NCI-H1694 treated with DMSO at 0.1 percent for 48 hours (cell line): ENCODE data around the gene COL23A1.
"Not testable (repeated sequence)": the region's sequence is repeated elsewhere in the genome, so short reads cannot be mapped to it uniquely, and the experiment has no call there.

ENCODE experiments used
- DNase-seq: peaks from one replicate; lab custom pipeline; 2025; lab: John Stamatoyannopoulos, UW

The COL23A1 gene

GRCh38 chr5:178504340-178504960, 85.7 kb downstream of the COL23A1 start:
- DNase-seq = no peak

GRCh38 chr5:178502401-178503100, 87.6 kb downstream of the COL23A1 start:
- no peak for DNase-seq

- DNase-seq = no peak
These were observed 90.8 kb downstream of the COL23A1 start for GRCh38 chr5:178499352-178499751.

GRCh38 chr5:178496642-178497041, 93.6 kb downstream of the COL23A1 start:
- no peak for DNase-seq

GRCh38 chr5:178496214-178496613, 94.0 kb downstream of the COL23A1 start:
- DNase-seq = no peak

GRCh38 chr5:178495706-178496105, 94.5 kb downstream of the COL23A1 start:
- no peak for DNase-seq

- DNase-seq = no peak
These were observed 97.9 kb downstream of the COL23A1 start for GRCh38 chr5:178492278-178492677.

- no peak for DNase-seq
These were observed 99.1 kb downstream of the COL23A1 start for GRCh38 chr5:178490935-178491652.

- no peak for DNase-seq
These were observed 100.8 kb downstream of the COL23A1 start for GRCh38 chr5:178489271-178489976.

- DNase-seq = no peak
These were observed 101.5 kb downstream of the COL23A1 start for GRCh38 chr5:178488696-178489095.

GRCh38 chr5:178487911-178488600, 102.1 kb downstream of the COL23A1 start:
- DNase-seq = no peak

- not testable (repeated sequence) for DNase-seq
These were observed 103.2 kb downstream of the COL23A1 start for GRCh38 chr5:178486878-178487512.

- no peak for DNase-seq
These were observed 104.0 kb downstream of the COL23A1 start for GRCh38 chr5:178486239-178486641.

- DNase-seq = no peak
These were observed 106.6 kb downstream of the COL23A1 start for GRCh38 chr5:178483620-178484019.

GRCh38 chr5:178479261-178479660, 110.9 kb downstream of the COL23A1 start:
- DNase-seq = no peak

- DNase-seq = no peak
These were observed 111.8 kb downstream of the COL23A1 start for GRCh38 chr5:178478370-178478769.

- no peak for DNase-seq
These were observed 112.4 kb downstream of the COL23A1 start for GRCh38 chr5:178477802-178478201.

GRCh38 chr5:178476972-178477754, 113.0 kb downstream of the COL23A1 start:
- no peak for DNase-seq

GRCh38 chr5:178476531-178476930, 113.7 kb downstream of the COL23A1 start:
- DNase-seq = no peak

GRCh38 chr5:178475422-178475821, 114.8 kb downstream of the COL23A1 start:
- no peak for DNase-seq
